ENCODE results near the gene RASA3. TPM values are rescaled to one million over a fixed set of nuclear protein-coding genes. Genes with fewer than 3 reads are reported as not detected.

Gene RASA3
- total and polyA plus RNA-seq, 10 of the 15 experiments (the other 5 are each of a cell fraction or from before 2014, with no cell fraction given): 0.79 to 33.9 (median 17.6) TPM

DNA sequence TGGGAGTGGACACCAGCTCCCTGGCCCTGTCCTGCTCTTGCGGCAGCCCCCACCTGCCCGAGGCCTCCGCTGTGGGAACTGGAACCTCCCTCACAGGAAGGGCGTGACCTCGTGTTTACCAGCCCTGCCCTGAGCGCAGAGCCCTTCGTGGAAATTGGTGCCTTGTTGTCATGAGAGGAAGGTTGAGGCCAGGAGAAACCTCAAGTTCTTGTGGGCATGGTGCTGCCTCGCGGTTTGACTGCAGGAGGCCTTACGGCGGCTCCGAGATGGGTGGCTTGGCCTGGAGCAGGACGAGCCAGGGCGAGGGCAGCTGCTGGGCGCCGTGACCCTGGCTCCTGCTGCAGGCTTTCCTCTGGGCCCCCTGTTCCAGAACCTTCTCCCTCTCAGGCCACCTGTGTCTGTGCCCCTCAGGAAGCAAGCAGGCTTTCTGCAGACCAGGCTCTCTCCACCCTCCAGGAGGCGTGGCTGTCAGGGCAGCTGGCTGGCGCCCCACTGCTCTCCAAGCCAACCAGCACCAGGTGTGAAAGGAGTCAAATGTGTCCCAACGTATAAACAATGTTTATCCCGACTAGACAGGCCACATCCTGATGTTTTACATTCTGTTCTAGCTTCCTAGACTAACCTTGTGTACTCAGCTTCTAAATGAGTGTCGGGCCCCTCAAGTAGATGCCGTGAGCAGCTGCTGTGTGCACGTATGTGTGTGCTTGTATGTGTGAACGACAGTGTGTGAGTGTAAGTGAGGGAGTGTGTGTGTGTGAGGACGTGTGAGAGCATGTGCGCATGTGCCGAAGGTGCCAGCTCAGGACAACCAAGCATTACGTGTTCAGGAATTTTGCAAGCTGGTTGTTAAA, 10.4 kb upstream of the RASA3 start:
- FAIRE-seq: no peak
- Histone ChIP-seq H3K4me3 (no peak overlapping the region), H3K79me2 (ENCODE audit: control insufficient read depth, insufficient read depth, low read length) (no peaks in the 10 kb centered on the region), H3K4me1 (ENCODE audit: control insufficient read depth, insufficient read depth, low read length) (peaks cover 41% of the 10 kb centered on the region), H3K27ac (ENCODE audit: control insufficient read depth, insufficient read depth) (no peak overlapping the region), H3K36me3 (ENCODE audit: control insufficient read depth in 2 of 2, insufficient read depth in 2 of 2, low read length in 1 of 2) (no peaks in the 10 kb centered on the region), H4K20me1 (ENCODE audit: control insufficient read depth, insufficient read depth) (no peaks in the 10 kb centered on the region), H3K9me3 (replicated peaks; ENCODE audit: control insufficient read depth, insufficient read depth, low read length) (no peaks in the 10 kb centered on the region), H3K4me2 (ENCODE audit: control insufficient read depth, insufficient read depth) (no peak overlapping the region), H3K9ac (ENCODE audit: control insufficient read depth, insufficient read depth, low read length) (no peak overlapping the region), H2AFZ (ENCODE audit: control insufficient read depth, low read depth, low read length) (no peak overlapping the region), H3K27me3 (replicated peaks in 1 of 2; ENCODE audit: control insufficient read depth in 2 of 2, insufficient read depth in 2 of 2, low read length in 1 of 2) (no peaks in the 10 kb centered on the region)
- 19% methylated on average over 28 of the region's 28 CpGs for WGBS (ENCODE audit: insufficient coverage, insufficient replicate concordance, low lambda C conversion rate, missing lambda C conversion rate)
- TF ChIP-seq ZSCAN29 (IDR thresholded peaks at IDR 0.05): no peak
- TF ChIP-seq, protein P1, sequence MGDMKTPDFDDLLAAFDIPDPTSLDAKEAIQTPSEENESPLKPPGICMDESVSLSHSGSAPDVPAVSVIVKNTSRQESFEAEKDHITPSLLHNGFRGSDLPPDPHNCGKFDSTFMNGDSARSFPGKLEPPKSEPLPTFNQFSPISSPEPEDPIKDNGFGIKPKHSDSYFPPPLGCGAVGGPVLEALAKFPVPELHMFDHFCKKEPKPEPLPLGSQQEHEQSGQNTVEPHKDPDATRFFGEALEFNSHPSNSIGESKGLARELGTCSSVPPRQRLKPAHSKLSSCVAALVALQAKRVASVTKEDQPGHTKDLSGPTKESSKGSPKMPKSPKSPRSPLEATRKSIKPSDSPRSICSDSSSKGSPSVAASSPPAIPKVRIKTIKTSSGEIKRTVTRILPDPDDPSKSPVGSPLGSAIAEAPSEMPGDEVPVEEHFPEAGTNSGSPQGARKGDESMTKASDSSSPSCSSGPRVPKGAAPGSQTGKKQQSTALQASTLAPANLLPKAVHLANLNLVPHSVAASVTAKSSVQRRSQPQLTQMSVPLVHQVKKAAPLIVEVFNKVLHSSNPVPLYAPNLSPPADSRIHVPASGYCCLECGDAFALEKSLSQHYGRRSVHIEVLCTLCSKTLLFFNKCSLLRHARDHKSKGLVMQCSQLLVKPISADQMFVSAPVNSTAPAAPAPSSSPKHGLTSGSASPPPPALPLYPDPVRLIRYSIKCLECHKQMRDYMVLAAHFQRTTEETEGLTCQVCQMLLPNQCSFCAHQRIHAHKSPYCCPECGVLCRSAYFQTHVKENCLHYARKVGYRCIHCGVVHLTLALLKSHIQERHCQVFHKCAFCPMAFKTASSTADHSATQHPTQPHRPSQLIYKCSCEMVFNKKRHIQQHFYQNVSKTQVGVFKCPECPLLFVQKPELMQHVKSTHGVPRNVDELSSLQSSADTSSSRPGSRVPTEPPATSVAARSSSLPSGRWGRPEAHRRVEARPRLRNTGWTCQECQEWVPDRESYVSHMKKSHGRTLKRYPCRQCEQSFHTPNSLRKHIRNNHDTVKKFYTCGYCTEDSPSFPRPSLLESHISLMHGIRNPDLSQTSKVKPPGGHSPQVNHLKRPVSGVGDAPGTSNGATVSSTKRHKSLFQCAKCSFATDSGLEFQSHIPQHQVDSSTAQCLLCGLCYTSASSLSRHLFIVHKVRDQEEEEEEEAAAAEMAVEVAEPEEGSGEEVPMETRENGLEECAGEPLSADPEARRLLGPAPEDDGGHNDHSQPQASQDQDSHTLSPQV (IDR thresholded peaks at IDR 0.05): no peak
- TF ChIP-seq, protein P2, sequence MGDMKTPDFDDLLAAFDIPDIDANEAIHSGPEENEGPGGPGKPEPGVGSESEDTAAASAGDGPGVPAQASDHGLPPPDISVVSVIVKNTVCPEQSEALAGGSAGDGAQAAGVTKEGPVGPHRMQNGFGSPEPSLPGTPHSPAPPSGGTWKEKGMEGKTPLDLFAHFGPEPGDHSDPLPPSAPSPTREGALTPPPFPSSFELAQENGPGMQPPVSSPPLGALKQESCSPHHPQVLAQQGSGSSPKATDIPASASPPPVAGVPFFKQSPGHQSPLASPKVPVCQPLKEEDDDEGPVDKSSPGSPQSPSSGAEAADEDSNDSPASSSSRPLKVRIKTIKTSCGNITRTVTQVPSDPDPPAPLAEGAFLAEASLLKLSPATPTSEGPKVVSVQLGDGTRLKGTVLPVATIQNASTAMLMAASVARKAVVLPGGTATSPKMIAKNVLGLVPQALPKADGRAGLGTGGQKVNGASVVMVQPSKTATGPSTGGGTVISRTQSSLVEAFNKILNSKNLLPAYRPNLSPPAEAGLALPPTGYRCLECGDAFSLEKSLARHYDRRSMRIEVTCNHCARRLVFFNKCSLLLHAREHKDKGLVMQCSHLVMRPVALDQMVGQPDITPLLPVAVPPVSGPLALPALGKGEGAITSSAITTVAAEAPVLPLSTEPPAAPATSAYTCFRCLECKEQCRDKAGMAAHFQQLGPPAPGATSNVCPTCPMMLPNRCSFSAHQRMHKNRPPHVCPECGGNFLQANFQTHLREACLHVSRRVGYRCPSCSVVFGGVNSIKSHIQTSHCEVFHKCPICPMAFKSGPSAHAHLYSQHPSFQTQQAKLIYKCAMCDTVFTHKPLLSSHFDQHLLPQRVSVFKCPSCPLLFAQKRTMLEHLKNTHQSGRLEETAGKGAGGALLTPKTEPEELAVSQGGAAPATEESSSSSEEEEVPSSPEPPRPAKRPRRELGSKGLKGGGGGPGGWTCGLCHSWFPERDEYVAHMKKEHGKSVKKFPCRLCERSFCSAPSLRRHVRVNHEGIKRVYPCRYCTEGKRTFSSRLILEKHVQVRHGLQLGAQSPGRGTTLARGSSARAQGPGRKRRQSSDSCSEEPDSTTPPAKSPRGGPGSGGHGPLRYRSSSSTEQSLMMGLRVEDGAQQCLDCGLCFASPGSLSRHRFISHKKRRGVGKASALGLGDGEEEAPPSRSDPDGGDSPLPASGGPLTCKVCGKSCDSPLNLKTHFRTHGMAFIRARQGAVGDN (IDR thresholded peaks at IDR 0.05): peak; percentile 56; the same call in 1 of the 2 replicates
- TF ChIP-seq, protein P3, sequence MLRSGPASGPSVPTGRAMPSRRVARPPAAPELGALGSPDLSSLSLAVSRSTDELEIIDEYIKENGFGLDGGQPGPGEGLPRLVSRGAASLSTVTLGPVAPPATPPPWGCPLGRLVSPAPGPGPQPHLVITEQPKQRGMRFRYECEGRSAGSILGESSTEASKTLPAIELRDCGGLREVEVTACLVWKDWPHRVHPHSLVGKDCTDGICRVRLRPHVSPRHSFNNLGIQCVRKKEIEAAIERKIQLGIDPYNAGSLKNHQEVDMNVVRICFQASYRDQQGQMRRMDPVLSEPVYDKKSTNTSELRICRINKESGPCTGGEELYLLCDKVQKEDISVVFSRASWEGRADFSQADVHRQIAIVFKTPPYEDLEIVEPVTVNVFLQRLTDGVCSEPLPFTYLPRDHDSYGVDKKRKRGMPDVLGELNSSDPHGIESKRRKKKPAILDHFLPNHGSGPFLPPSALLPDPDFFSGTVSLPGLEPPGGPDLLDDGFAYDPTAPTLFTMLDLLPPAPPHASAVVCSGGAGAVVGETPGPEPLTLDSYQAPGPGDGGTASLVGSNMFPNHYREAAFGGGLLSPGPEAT (IDR thresholded peaks at IDR 0.05; ENCODE audit: low read depth): no peak
- SMC1A ChIA-PET (ENCODE audit: uncharacterized antibody, unreplicated experiment): interaction anchor here (0.9 to 1.3 kb wide), 2 partner anchors 75 to 80 kb away, joined by 3 to 4 read pairs; no protein-coding TSS in a partner anchor
- intact Hi-C loops (cut with micrococcal nuclease; ENCODE audit: unreplicated experiment): loop anchor here (1.0 to 10.0 kb wide), 2 partner anchors 83 to 328 kb away; no protein-coding TSS in a partner anchor
- ATAC-seq: peak; percentile 22
- in situ Hi-C loops (cut with MboI): no loop called here
- BruUV-seq (replicated peaks): no TSS peak
- CTCF ChIA-PET: interaction anchor here (0.7 to 1.4 kb wide), 4 partner anchors 77 to 85 kb away, joined by 3 to 6 read pairs (median 4); no protein-coding TSS in a partner anchor
- DNase-seq (ENCODE audit: low read depth, low spot score): no peak
- RAD21 ChIA-PET (ENCODE audit: unreplicated experiment): no interaction called here
- POLR2A ChIA-PET: no interaction called here

Data from GM12878 (cell line).